T-cell (primary cell): ENCODE results near the gene SRP9. TPM values are rescaled to one million over a fixed set of nuclear protein-coding genes. Genes with fewer than 3 reads are reported as not detected.
"Not testable (repeated sequence)": the region's sequence is repeated elsewhere in the genome, so short reads cannot be mapped to it uniquely, and the experiment has no call there.

Experiments used
- ATAC-seq, 4 experiments: fragments of 200-7000 bp in 3 of 4; fragments of 150-1000 bp in 1 of 4; cut with Tn5 transposase; replicated peaks in 1 of 4; 1 replicate in 3 of 4; 2 replicates in 1 of 4; pipeline ENCODE4 v1.10.0; 2021; ENCODE audit warnings: moderate library complexity in 3 of 4, mild to moderate bottlenecking in 2 of 4, moderate number of reproducible peaks in 1 of 4
- CTCF ChIA-PET, 2 donors: fragments of 300-600 bp; sonication (Branson Sonifier 250); formaldehyde crosslinking; loops; one replicate each; lab custom pipeline; 2022; ENCODE audit warnings: antibody characterized with exemption in 2 of 2; lab: Charles Lee
- POLR2A ChIA-PET, 2 donors: fragments of 300-600 bp; sonication (Branson Sonifier 250); formaldehyde crosslinking; loops; one replicate each; lab custom pipeline; 2022; ENCODE audit warnings: antibody characterized with exemption in 2 of 2; lab: Charles Lee
- DNase-seq, 35 experiments: peaks; one replicate each; pipeline versions ENCODE4 v3.0.0 to v3.0.0-alpha.2; 2013 to 2023
- H3K27ac ChIP-seq: one replicate; pipeline ENCODE4 v1.5.1; 2013; ENCODE audit warnings: low read length
- H3K27me3 ChIP-seq, 2 experiments: replicated peaks in 1 of 2; 1 replicate in 1 of 2; 2 replicates in 1 of 2; pipeline versions ENCODE4 v1.6.1 to v1.7.0; 2013; ENCODE audit warnings: low read length in 1 of 2, mixed read lengths in 1 of 2; ENCODE audit not compliant: control insufficient read depth in 2 of 2, insufficient read depth in 2 of 2; ENCODE audit errors: extremely low read depth in 1 of 2
- H3K36me3 ChIP-seq, 2 donors: 1 replicate in 1 of 2; 2 replicates in 1 of 2; pipeline versions ENCODE4 v1.6.1 to v1.7.0; 2013; ENCODE audit warnings: low read length in 1 of 2; ENCODE audit not compliant: control insufficient read depth in 2 of 2, insufficient read depth in 1 of 2; ENCODE audit errors: extremely low read depth in 1 of 2
- H3K4me1 ChIP-seq, 2 experiments: 1 replicate in 1 of 2; 2 replicates in 1 of 2; pipeline versions ENCODE4 v1.6.1 to v1.7.0; 2013; ENCODE audit warnings: low read length in 2 of 2, mixed read lengths in 1 of 2; ENCODE audit not compliant: insufficient read depth in 2 of 2, control insufficient read depth in 1 of 2; ENCODE audit errors: extremely low read depth in 1 of 2
- H3K4me3 ChIP-seq, 2 donors: 1 replicate in 1 of 2; 2 replicates in 1 of 2; pipeline versions ENCODE4 v1.5.1 to v1.7.0; 2013; ENCODE audit warnings: mild to moderate bottlenecking in 2 of 2, low read length in 1 of 2, moderate library complexity in 1 of 2; ENCODE audit not compliant: control insufficient read depth in 1 of 2; ENCODE audit errors: extremely low read depth in 1 of 2
- H3K9me3 ChIP-seq: 2 replicates; pipeline ENCODE4 v1.7.0; 2013
- H3K27ac Mint-ChIP-seq, 2 donors: one replicate each; pipeline ENCODE4 v1.8.0; 2020 to 2021; ENCODE audit warnings: mild to moderate bottlenecking in 2 of 2, mixed read lengths in 2 of 2
- H3K27me3 Mint-ChIP-seq, 2 donors: one replicate each; pipeline ENCODE4 v1.8.0; 2021 to 2022; ENCODE audit warnings: mixed read lengths in 2 of 2
- H3K36me3 Mint-ChIP-seq: one replicate; pipeline ENCODE4 v1.8.0; 2021; ENCODE audit warnings: mixed read lengths
- H3K4me1 Mint-ChIP-seq, 3 donors: one replicate each; pipeline ENCODE4 v1.8.0; 2020 to 2022; ENCODE audit warnings: mixed read lengths in 3 of 3, mild to moderate bottlenecking in 1 of 3
- H3K4me3 Mint-ChIP-seq, 3 donors: one replicate each; pipeline ENCODE4 v1.8.0; 2020 to 2022; ENCODE audit warnings: mild to moderate bottlenecking in 3 of 3, mixed read lengths in 3 of 3, moderate library complexity in 3 of 3
- H3K9me3 Mint-ChIP-seq, 3 donors: one replicate each; pipeline ENCODE4 v1.8.0; 2020 to 2022; ENCODE audit warnings: mixed read lengths in 3 of 3
- WGBS: methylation state at CpG from one replicate; pipeline ENCODE4 v1.1.5; 2013; ENCODE audit warnings: missing lambda C conversion rate; ENCODE audit not compliant: insufficient coverage; 5-methylcytosine and 5-hydroxymethylcytosine counted together
- total RNA-seq, 35 experiments: library from RNA in 6 of 35; stranded (reverse) in 6 of 35; fragments of 120-200 nt in 1 of 35; gene quantifications; one replicate each; pipeline versions ENCODE4 v1.2.1 to v1.2.4 and lab custom pipeline; 2013 to 2026

The SRP9 gene
- total RNA-seq, 5 donors from 2014 or later (not counting 1 experiment from before 2014, with no cell fraction given) = 74.1 to 152 (median 137) TPM

GRCh38 chr1:225827076-225827475, 49.5 kb downstream of the SRP9 start:
- 72% methylated on average over 6 of the region's 8 CpGs for WGBS
- no peak overlapping the region for H3K27ac ChIP-seq
- H3K9me3 ChIP-seq = no peaks in the 10 kb centered on the region
- H3K36me3 ChIP-seq = no peaks in the 10 kb centered on the region
- Mint-ChIP-seq H3K9me3 (no peaks in the 10 kb centered on the region), H3K4me3 (no peak overlapping the region), H3K36me3 (peaks cover under 1% of the 10 kb centered on the region), H3K27ac (no peak overlapping the region), H3K4me1 (no peaks in the 10 kb centered on the region), H3K27me3 (no peaks in the 10 kb centered on the region)
- DNase-seq (no peak), ATAC-seq (no peak)
- CTCF ChIA-PET = interaction anchor here in 1 of 2 donors (0.5 kb wide), 1 partner anchor 78 kb away, joined by 3 read pairs; no protein-coding TSS in a partner anchor
- POLR2A ChIA-PET = no interaction called here
- no peak overlapping the region for H3K4me3 ChIP-seq
- H3K4me1 ChIP-seq = no peaks in the 10 kb centered on the region
- peaks cover 0 to 9% of the 10 kb centered on the region in 2 experiments for H3K27me3 ChIP-seq

GRCh38 chr1:225828706-225829345, 51.2 kb downstream of the SRP9 start:
- ChIA-PET POLR2A (no interaction called here), CTCF (interaction anchor here (0.6 kb wide), 2 partner anchors 74 to 140 kb away, joined by 5 read pairs; no protein-coding TSS in a partner anchor)
- WGBS = 93% methylated on average over 8 of the region's 14 CpGs
- no peak for DNase-seq
- H3K9me3 ChIP-seq = no peaks in the 10 kb centered on the region
- no peaks in the 10 kb centered on the region for H3K4me1 ChIP-seq
- no peak overlapping the region for H3K4me3 ChIP-seq
- no peaks in the 10 kb centered on the region for H3K36me3 ChIP-seq
- no peak overlapping the region for H3K27ac Mint-ChIP-seq
- peaks cover 0 to 9% of the 10 kb centered on the region in 2 experiments for H3K27me3 ChIP-seq
- no peaks in the 10 kb centered on the region for H3K36me3 Mint-ChIP-seq
- H3K27me3 Mint-ChIP-seq = no peaks in the 10 kb centered on the region
- no peaks in the 10 kb centered on the region for H3K9me3 Mint-ChIP-seq
- no peak for ATAC-seq
- no peak overlapping the region for H3K27ac ChIP-seq
- no peaks in the 10 kb centered on the region for H3K4me1 Mint-ChIP-seq
- H3K4me3 Mint-ChIP-seq = no peak overlapping the region

GRCh38 chr1:225830841-225831240, 53.2 kb downstream of the SRP9 start:
- Mint-ChIP-seq H3K27ac (no peak overlapping the region), H3K36me3 (no peaks in the 10 kb centered on the region), H3K4me3 (no peak overlapping the region), H3K9me3 (no peaks in the 10 kb centered on the region), H3K27me3 (no peaks in the 10 kb centered on the region), H3K4me1 (no peaks in the 10 kb centered on the region)
- no peaks in the 10 kb centered on the region for H3K9me3 ChIP-seq
- ATAC-seq = no peak
- H3K27me3 ChIP-seq = peaks cover 0 to 3% of the 10 kb centered on the region in 2 experiments
- WGBS = no CpG with 5 or more reads among the region's 6 CpGs
- H3K4me1 ChIP-seq = no peaks in the 10 kb centered on the region
- H3K4me3 ChIP-seq = no peak overlapping the region
- no peak overlapping the region for H3K27ac ChIP-seq
- no peak for DNase-seq
- CTCF ChIA-PET = no interaction called here
- POLR2A ChIA-PET = no interaction called here
- no peaks in the 10 kb centered on the region for H3K36me3 ChIP-seq

- Histone ChIP-seq H3K27ac (no peak overlapping the region), H3K4me3 (no peak overlapping the region), H3K4me1 (peaks cover 0 to 14% of the 10 kb centered on the region in 2 experiments), H3K27me3 (peaks cover 0 to under 1% of the 10 kb centered on the region in 2 experiments), H3K9me3 (no peaks in the 10 kb centered on the region), H3K36me3 (no peaks in the 10 kb centered on the region)
- H3K27ac Mint-ChIP-seq = no peak overlapping the region
- H3K27me3 Mint-ChIP-seq = no peaks in the 10 kb centered on the region
- no peak overlapping the region for H3K4me3 Mint-ChIP-seq
- 82% methylated on average over 4 of the region's 7 CpGs for WGBS
- H3K36me3 Mint-ChIP-seq = no peaks in the 10 kb centered on the region
- CTCF ChIA-PET = interaction anchor here (0.6 to 0.7 kb wide), 3 partner anchors 21 to 283 kb away, joined by 3 to 5 read pairs (median 4); no protein-coding TSS in a partner anchor
- H3K9me3 Mint-ChIP-seq = no peaks in the 10 kb centered on the region
- ATAC-seq = no peak
- DNase-seq = no peak
- POLR2A ChIA-PET = interaction anchor here in 1 of 2 donors (0.6 kb wide), 2 partner anchors 89 to 348 kb away, joined by 4 to 7 read pairs; no protein-coding TSS in a partner anchor
- peaks cover 1 to 12% (median 6%) of the 10 kb centered on the region in 3 donors for H3K4me1 Mint-ChIP-seq
Measured at GRCh38 chr1:225834417-225835329, 57.0 kb downstream of the SRP9 start.

GRCh38 chr1:225835856-225836255, 58.2 kb downstream of the SRP9 start:
- ChIA-PET CTCF (interaction anchor here in 1 of 2 donors (0.6 to 0.7 kb wide), 2 partner anchors 83 to 285 kb away, joined by 3 to 5 read pairs; no protein-coding TSS in a partner anchor), POLR2A (no interaction called here)
- DNase-seq = no peak
- no peaks in the 10 kb centered on the region for H3K36me3 ChIP-seq
- Mint-ChIP-seq H3K4me3 (no peak overlapping the region), H3K27me3 (no peaks in the 10 kb centered on the region), H3K9me3 (no peaks in the 10 kb centered on the region), H3K36me3 (no peaks in the 10 kb centered on the region), H3K27ac (no peak overlapping the region), H3K4me1 (peaks cover 13 to 20% (median 17%) of the 10 kb centered on the region in 3 donors)
- peaks cover 0 to 21% of the 10 kb centered on the region in 2 experiments for H3K4me1 ChIP-seq
- WGBS = no CpG with 5 or more reads among the region's 3 CpGs
- H3K4me3 ChIP-seq = no peak overlapping the region
- H3K9me3 ChIP-seq = no peaks in the 10 kb centered on the region
- ATAC-seq = no peak
- H3K27me3 ChIP-seq = no peaks in the 10 kb centered on the region
- H3K27ac ChIP-seq = no peak overlapping the region

- H3K36me3 ChIP-seq, ATAC-seq, H3K27me3 ChIP-seq, H3K27me3 Mint-ChIP-seq, DNase-seq, H3K9me3 ChIP-seq, H3K4me3 Mint-ChIP-seq, H3K36me3 Mint-ChIP-seq, H3K27ac ChIP-seq, POLR2A ChIA-PET, H3K9me3 Mint-ChIP-seq, H3K4me3 ChIP-seq: not testable (repeated sequence)
- 86% methylated on average over 1 of the region's 4 CpGs for WGBS
- Mint-ChIP-seq H3K27ac (peak overlapping the region; percentile 43 to 52), H3K4me1 (peaks cover 16 to 24% (median 21%) of the 10 kb centered on the region in 3 donors)
- CTCF ChIA-PET = interaction anchor here in 1 of 2 donors (0.6 kb wide), 1 partner anchor 83 kb away, joined by 3 read pairs; no protein-coding TSS in a partner anchor
- peaks cover 0 to 24% of the 10 kb centered on the region in 2 experiments for H3K4me1 ChIP-seq
Measured at GRCh38 chr1:225836296-225836695, 58.7 kb downstream of the SRP9 start.
